ENCODE measurements around the gene COG5.
A peak's percentile ranks its signal among the peaks of the same experiment; 100 is the strongest.

Gene COG5

GRCh38 chr7:107591421-107591820, 27.7 kb upstream of the COG5 start:
- Histone ChIP-seq H3K4me1 (ENCODE audit: insufficient read depth, poor library complexity, severe bottlenecking) (peaks cover 18% of the 10 kb centered on the region), H3K9me3 (ENCODE audit: severe bottlenecking) (no peaks in the 10 kb centered on the region), H3K36me3 (ENCODE audit: low read depth) (peaks cover 41% of the 10 kb centered on the region), H3K4me3 (ENCODE audit: severe bottlenecking) (no peak overlapping the region), H3K27me3 (ENCODE audit: insufficient read depth, poor library complexity, severe bottlenecking) (no peaks in the 10 kb centered on the region), H3K27ac (ENCODE audit: poor library complexity, severe bottlenecking) (no peak overlapping the region)
- ATAC-seq (ENCODE audit: low read depth): no peak
- no peak for DNase-seq (ENCODE audit: low spot score)
- no peak for TF ChIP-seq CTCF (IDR thresholded peaks at IDR 0.05; ENCODE audit: poor library complexity, severe bottlenecking)

GRCh38 chr7:107588529-107589130, 24.9 kb upstream of the COG5 start:
- H3K36me3 ChIP-seq (ENCODE audit: low read depth): peaks cover 48% of the 10 kb centered on the region
- H3K27ac ChIP-seq (ENCODE audit: poor library complexity, severe bottlenecking): no peak overlapping the region

GRCh38 chr7:107584716-107585115, 21.0 kb upstream of the COG5 start:
- no peak for DNase-seq (ENCODE audit: low spot score)
- Histone ChIP-seq H3K27ac (ENCODE audit: poor library complexity, severe bottlenecking) (no peak overlapping the region), H3K4me3 (ENCODE audit: severe bottlenecking) (no peak overlapping the region), H3K27me3 (ENCODE audit: insufficient read depth, poor library complexity, severe bottlenecking) (no peaks in the 10 kb centered on the region), H3K36me3 (ENCODE audit: low read depth) (peaks cover 64% of the 10 kb centered on the region), H3K9me3 (ENCODE audit: severe bottlenecking) (no peaks in the 10 kb centered on the region), H3K4me1 (ENCODE audit: insufficient read depth, poor library complexity, severe bottlenecking) (peaks cover 14% of the 10 kb centered on the region)
- TF ChIP-seq CTCF (IDR thresholded peaks at IDR 0.05; ENCODE audit: poor library complexity, severe bottlenecking): no peak
- ATAC-seq (ENCODE audit: low read depth): no peak

More at GRCh38 chr7:107588529-107589130, 24.9 kb upstream of the COG5 start:
- H3K4me3 ChIP-seq (ENCODE audit: severe bottlenecking): no peak overlapping the region
- no peak for TF ChIP-seq CTCF (IDR thresholded peaks at IDR 0.05; ENCODE audit: poor library complexity, severe bottlenecking)
- ATAC-seq (ENCODE audit: low read depth) (no peak), DNase-seq (ENCODE audit: low spot score) (no peak)
- H3K27me3 ChIP-seq (ENCODE audit: insufficient read depth, poor library complexity, severe bottlenecking): no peaks in the 10 kb centered on the region
- H3K9me3 ChIP-seq (ENCODE audit: severe bottlenecking): no peaks in the 10 kb centered on the region
- no peaks in the 10 kb centered on the region for H3K4me1 ChIP-seq (ENCODE audit: insufficient read depth, poor library complexity, severe bottlenecking)

GRCh38 chr7:107582875-107583274, 19.2 kb upstream of the COG5 start:
- DNase-seq (ENCODE audit: low spot score): no peak
- no peak for ATAC-seq (ENCODE audit: low read depth)
- peaks cover 14% of the 10 kb centered on the region for H3K4me1 ChIP-seq (ENCODE audit: insufficient read depth, poor library complexity, severe bottlenecking)
- no peaks in the 10 kb centered on the region for H3K27me3 ChIP-seq (ENCODE audit: insufficient read depth, poor library complexity, severe bottlenecking)
- peaks cover 48% of the 10 kb centered on the region for H3K36me3 ChIP-seq (ENCODE audit: low read depth)
- H3K4me3 ChIP-seq (ENCODE audit: severe bottlenecking): no peak overlapping the region
- no peak overlapping the region for H3K27ac ChIP-seq (ENCODE audit: poor library complexity, severe bottlenecking)
- no peak for TF ChIP-seq CTCF (IDR thresholded peaks at IDR 0.05; ENCODE audit: poor library complexity, severe bottlenecking)
- no peaks in the 10 kb centered on the region for H3K9me3 ChIP-seq (ENCODE audit: severe bottlenecking)

- Histone ChIP-seq H3K27ac (ENCODE audit: poor library complexity, severe bottlenecking) (peak overlapping the region; percentile 59), H3K36me3 (ENCODE audit: low read depth) (peaks cover 51% of the 10 kb centered on the region), H3K4me3 (ENCODE audit: severe bottlenecking) (peak overlapping the region; percentile 85), H3K4me1 (ENCODE audit: insufficient read depth, poor library complexity, severe bottlenecking) (peaks cover 14% of the 10 kb centered on the region), H3K9me3 (ENCODE audit: severe bottlenecking) (no peaks in the 10 kb centered on the region), H3K27me3 (ENCODE audit: insufficient read depth, poor library complexity, severe bottlenecking) (no peaks in the 10 kb centered on the region)
- DNase-seq (ENCODE audit: low spot score) (no peak), ATAC-seq (ENCODE audit: low read depth) (0 out of 3 replicates have a peak, but pooled peaks have one; percentile 10)
- TF ChIP-seq CTCF (IDR thresholded peaks at IDR 0.05; ENCODE audit: poor library complexity, severe bottlenecking): no peak
These were observed 17.8 kb upstream of the COG5 start for GRCh38 chr7:107581387-107582013.
